Brain microvascular endothelial cell (primary cell): ENCODE results near the gene PKNOX2.

ENCODE experiments used
- DNase-seq: peaks from one replicate; pipeline ENCODE4 v3.0.0-alpha.2; 2020
- H3K27ac ChIP-seq: fragments of 250-450 bp; sonication (Bioruptor Pico); 2 replicates; pipeline ENCODE4 v1.5.1; 2020; ENCODE audit warnings: mild to moderate bottlenecking, moderate library complexity
- H3K27me3 ChIP-seq: fragments of 250-450 bp; sonication (Bioruptor Pico); replicated peaks from 2 replicates; pipeline ENCODE4 v1.5.1; 2020; ENCODE audit warnings: mild to moderate bottlenecking
- H3K36me3 ChIP-seq: fragments of 250-450 bp; sonication (Bioruptor Pico); replicated peaks from 2 replicates; pipeline ENCODE4 v1.5.1; 2020; ENCODE audit warnings: mild to moderate bottlenecking
- H3K4me3 ChIP-seq: 2 replicates; pipeline ENCODE4 v1.5.1; 2011; ENCODE audit warnings: low read depth, mild to moderate bottlenecking, control low read depth, low read length, moderate library complexity
- in situ Hi-C: cut with HindIII; loops from 2 replicates; pipeline ENCODE4 v1.10.0; 2017; ENCODE audit warnings: low sequenced_read_pairs, low pct_ligation_motif_present
- TF ChIP-seq, protein P1 (sequence below): IDR thresholded peaks from 2 replicates; pipeline ENCODE4 v1.5.1; 2011; ENCODE audit warnings: low read depth, mild to moderate bottlenecking, moderate library complexity, low read length, control low read depth, inconsistent platforms; ENCODE audit errors: missing control alignments

The PKNOX2 gene

DNA sequence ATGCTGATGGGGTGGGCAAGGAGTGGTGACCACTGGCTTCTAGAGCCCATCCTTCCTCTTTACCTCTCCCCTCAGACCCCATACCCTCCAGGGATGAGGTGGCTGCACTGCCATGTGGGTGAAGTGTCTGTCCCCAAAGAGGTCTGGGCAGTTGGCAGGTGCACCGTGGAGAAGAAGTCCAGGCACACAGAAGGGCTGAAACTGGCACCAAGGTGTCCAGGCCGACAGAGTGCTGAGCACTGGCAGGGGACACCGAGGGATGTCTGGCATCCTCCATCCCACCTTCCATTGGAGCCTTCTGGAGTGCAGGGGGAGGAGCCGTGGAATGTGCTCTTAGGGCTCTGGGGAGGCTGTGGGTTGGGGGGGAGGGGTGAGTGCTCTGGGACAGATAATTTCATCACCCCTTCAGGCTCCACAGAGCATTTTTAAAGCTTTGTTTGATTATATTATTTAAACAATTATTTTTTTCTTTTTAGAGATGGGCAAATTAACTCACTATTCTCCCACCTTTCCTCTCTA lies 37.9 kb downstream of the PKNOX2 start:
- in situ Hi-C loops = no loop called here
- no peaks in the 10 kb centered on the region for H3K36me3 ChIP-seq
- H3K4me3 ChIP-seq = no peak overlapping the region
- no peak for DNase-seq
- no peak overlapping the region for H3K27ac ChIP-seq
- H3K27me3 ChIP-seq = no peaks in the 10 kb centered on the region
- TF ChIP-seq, protein P1, sequence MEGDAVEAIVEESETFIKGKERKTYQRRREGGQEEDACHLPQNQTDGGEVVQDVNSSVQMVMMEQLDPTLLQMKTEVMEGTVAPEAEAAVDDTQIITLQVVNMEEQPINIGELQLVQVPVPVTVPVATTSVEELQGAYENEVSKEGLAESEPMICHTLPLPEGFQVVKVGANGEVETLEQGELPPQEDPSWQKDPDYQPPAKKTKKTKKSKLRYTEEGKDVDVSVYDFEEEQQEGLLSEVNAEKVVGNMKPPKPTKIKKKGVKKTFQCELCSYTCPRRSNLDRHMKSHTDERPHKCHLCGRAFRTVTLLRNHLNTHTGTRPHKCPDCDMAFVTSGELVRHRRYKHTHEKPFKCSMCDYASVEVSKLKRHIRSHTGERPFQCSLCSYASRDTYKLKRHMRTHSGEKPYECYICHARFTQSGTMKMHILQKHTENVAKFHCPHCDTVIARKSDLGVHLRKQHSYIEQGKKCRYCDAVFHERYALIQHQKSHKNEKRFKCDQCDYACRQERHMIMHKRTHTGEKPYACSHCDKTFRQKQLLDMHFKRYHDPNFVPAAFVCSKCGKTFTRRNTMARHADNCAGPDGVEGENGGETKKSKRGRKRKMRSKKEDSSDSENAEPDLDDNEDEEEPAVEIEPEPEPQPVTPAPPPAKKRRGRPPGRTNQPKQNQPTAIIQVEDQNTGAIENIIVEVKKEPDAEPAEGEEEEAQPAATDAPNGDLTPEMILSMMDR = no peak

GRCh38 chr11:125202977-125203376 lies 38.4 kb downstream of the PKNOX2 start:
- H3K27ac ChIP-seq = no peak overlapping the region
- in situ Hi-C loops = no loop called here
- H3K36me3 ChIP-seq = no peaks in the 10 kb centered on the region
- TF ChIP-seq, protein P1 = no peak
- H3K27me3 ChIP-seq = no peaks in the 10 kb centered on the region
- no peak overlapping the region for H3K4me3 ChIP-seq
- no peak for DNase-seq

DNA sequence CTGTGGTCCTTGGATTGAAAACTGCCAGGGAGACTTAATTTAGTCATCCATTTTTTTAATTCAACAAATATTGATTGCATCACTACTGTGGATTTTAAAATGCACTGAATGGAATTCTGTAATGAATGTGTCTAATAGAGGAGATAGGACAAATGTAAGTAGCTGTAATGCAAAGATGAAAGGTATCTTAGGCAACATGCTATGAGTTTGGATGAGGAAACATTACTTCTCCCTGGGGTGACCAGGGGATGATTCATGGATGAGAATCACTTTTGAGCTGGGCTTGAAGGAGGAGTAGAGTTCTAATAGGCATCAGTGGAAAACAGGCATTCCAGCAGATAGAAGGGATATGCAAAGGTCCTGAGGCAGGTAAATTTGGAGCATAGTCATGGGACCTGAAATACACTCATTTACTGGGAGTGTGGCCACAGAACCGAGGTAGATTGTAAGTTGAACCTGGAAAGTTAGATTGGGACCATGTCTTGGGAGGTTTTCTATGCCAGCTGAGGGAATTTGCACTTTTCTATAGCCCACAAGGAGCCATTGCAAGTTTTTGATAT lies 43.4 kb downstream of the PKNOX2 start:
- Histone ChIP-seq H3K4me3 (no peak overlapping the region), H3K36me3 (no peaks in the 10 kb centered on the region), H3K27ac (no peak overlapping the region), H3K27me3 (no peaks in the 10 kb centered on the region)
- in situ Hi-C loops = no loop called here
- peak; percentile 17 for DNase-seq
- TF ChIP-seq, protein P1 = no peak

GRCh38 chr11:125210066-125210465 lies 45.5 kb downstream of the PKNOX2 start:
- in situ Hi-C loops = no loop called here
- Histone ChIP-seq H3K4me3 (no peak overlapping the region), H3K27ac (no peak overlapping the region), H3K36me3 (no peaks in the 10 kb centered on the region), H3K27me3 (no peaks in the 10 kb centered on the region)
- DNase-seq = no peak
- TF ChIP-seq, protein P1 = no peak

DNA sequence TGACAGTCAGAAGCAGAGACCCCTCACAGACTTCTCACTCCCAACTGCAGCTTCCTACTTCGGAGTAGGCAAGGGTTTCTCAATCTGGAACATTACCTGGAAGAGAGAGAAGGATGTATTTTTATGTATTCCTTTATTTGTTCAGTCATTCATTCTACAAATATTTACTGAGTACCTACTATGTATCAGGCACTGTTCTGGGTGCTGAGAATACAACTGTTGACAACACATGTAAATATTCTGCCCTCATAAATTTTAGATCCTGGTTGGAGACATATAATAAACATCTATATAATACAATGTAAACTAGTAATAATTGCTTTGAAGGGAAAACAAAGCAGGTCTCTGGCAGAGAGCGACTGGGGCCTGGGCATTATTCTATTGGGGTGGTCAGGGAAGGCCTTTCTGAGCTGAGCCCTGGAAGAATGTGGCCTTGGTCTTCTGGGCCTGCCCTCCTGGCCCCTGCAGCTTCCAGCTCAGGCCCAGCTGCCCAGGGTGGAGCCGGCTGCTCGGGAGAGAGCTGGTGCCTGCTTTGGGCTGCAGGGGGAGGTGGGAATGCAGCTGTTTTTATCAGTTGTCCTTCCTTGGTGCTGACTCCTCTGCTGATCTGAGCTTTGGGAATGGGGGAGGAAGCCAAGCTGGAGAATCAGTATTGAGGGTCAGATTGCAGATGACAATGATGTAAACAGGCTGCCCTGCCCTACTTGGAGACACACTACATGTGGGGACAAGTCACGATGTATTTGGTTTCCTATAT lies 46.8 kb downstream of the PKNOX2 start:
- TF ChIP-seq, protein P1 = peak; percentile 40
- H3K4me3 ChIP-seq = no peak overlapping the region
- H3K27ac ChIP-seq = no peak overlapping the region
- H3K36me3 ChIP-seq = no peaks in the 10 kb centered on the region
- no peaks in the 10 kb centered on the region for H3K27me3 ChIP-seq
- DNase-seq = no peak
- in situ Hi-C loops = no loop called here

DNA sequence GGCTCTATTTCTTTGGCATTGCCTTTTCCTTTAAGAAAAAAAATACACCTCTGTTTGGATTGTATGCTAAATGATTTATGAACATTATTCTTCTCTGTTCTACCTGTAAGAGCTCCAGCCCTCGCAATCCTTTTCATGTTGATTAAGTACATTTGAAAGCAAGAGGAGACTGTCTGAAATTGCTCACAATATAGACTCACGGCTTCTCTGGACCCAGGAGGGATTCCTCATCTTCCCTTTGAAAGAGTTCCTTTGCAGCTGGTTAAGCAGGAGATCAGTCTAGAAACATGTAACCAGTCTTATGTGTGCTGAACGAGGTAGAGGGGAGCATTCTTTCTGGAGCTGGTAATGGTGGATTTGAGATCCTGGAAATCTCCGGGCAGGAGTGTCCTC lies 47.4 kb downstream of the PKNOX2 start:
- TF ChIP-seq, protein P1 = no peak
- Histone ChIP-seq H3K27ac (no peak overlapping the region), H3K27me3 (no peaks in the 10 kb centered on the region), H3K36me3 (no peaks in the 10 kb centered on the region), H3K4me3 (no peak overlapping the region)
- in situ Hi-C loops = no loop called here
- DNase-seq = no peak
